B cell (primary cell): ENCODE measurements around the gene SERPINA12. TPM values are rescaled to one million over a fixed set of nuclear protein-coding genes. Genes with fewer than 3 reads are reported as not detected.

Experiments
- ATAC-seq: fragments of 200-7000 bp; cut with Tn5 transposase; one replicate; pipeline ENCODE4 v1.10.0; 2021; ENCODE audit warnings: low read depth, mild to moderate bottlenecking, moderate number of reproducible peaks, moderate library complexity
- CTCF ChIA-PET: fragments of 350-600 bp; sonication (Branson Sonifier 250); formaldehyde crosslinking; loops from one replicate; lab custom pipeline; 2021; ENCODE audit warnings: antibody characterized with exemption, inconsistent platforms; lab: Charles Lee
- POLR2A ChIA-PET: fragments of 350-600 bp; sonication (Branson Sonifier 250); formaldehyde crosslinking; loops from one replicate; lab custom pipeline; 2021; ENCODE audit warnings: antibody characterized with exemption; lab: Charles Lee
- DNase-seq: peaks from one replicate; pipeline ENCODE4 v3.0.0; 2013
- H2AFZ ChIP-seq: 2 replicates; pipeline ENCODE4 v1.6.1; 2012; ENCODE audit warnings: mild to moderate bottlenecking, low read depth, low read length; ENCODE audit not compliant: insufficient read depth, poor library complexity, severe bottlenecking
- H3K27ac ChIP-seq, 2 donors: 1 replicate in 1 of 2; 2 replicates in 1 of 2; pipeline ENCODE4 v1.5.1; 2012 to 2013; ENCODE audit warnings: low read length in 2 of 2, mild to moderate bottlenecking in 2 of 2, moderate library complexity in 1 of 2
- H3K27me3 ChIP-seq, 4 experiments: fragments of 200-600 bp in 1 of 4; sonication (generic) in 1 of 4; replicated peaks in 1 of 4; 1 replicate in 2 of 4; 2 replicates in 2 of 4; pipeline versions ENCODE4 v1.6.1 to v1.7.0; 2013 to 2016; ENCODE audit warnings: low read length in 3 of 4, mild to moderate bottlenecking in 2 of 4, mixed read lengths in 1 of 4, moderate library complexity in 1 of 4; ENCODE audit not compliant: insufficient read depth in 4 of 4, control insufficient read depth in 3 of 4; ENCODE audit errors: control extremely low read depth in 1 of 4
- H3K36me3 ChIP-seq, 2 experiments: replicated peaks in 1 of 2; 1 replicate in 1 of 2; 2 replicates in 1 of 2; pipeline versions ENCODE4 v1.6.1 to v1.7.1; 2013; ENCODE audit warnings: low read length in 1 of 2; ENCODE audit not compliant: insufficient read depth in 2 of 2, control insufficient read depth in 1 of 2; ENCODE audit errors: control extremely low read depth in 1 of 2, extremely low read depth in 1 of 2
- H3K4me1 ChIP-seq, 2 donors: fragments of 200-600 bp in 1 of 2; sonication (generic) in 1 of 2; 1 replicate in 1 of 2; 2 replicates in 1 of 2; pipeline versions ENCODE4 v1.5.1 to v1.6.1; 2013 to 2017; ENCODE audit warnings: low read length in 2 of 2; ENCODE audit not compliant: control insufficient read depth in 2 of 2, insufficient read depth in 2 of 2
- H3K4me2 ChIP-seq: replicated peaks from 2 replicates; pipeline ENCODE3; 2012; ENCODE audit warnings: mild to moderate bottlenecking, low read depth, low read length; ENCODE audit not compliant: poor library complexity, severe bottlenecking
- H3K4me3 ChIP-seq, 5 experiments: fragments of 200-600 bp in 1 of 5; sonication (generic) in 1 of 5; 1 replicate in 3 of 5; 2 replicates in 2 of 5; pipeline versions ENCODE4 v1.5.1 to v1.7.0; 2011 to 2016; ENCODE audit warnings: low read length in 4 of 5, mild to moderate bottlenecking in 4 of 5, low read depth in 2 of 5, control low read depth in 1 of 5, moderate library complexity in 1 of 5; ENCODE audit not compliant: insufficient read depth in 1 of 5; ENCODE audit errors: control extremely low read depth in 1 of 5, extremely low read depth in 1 of 5
- H3K79me2 ChIP-seq: fragments of 200-600 bp; sonication (generic); one replicate; pipeline ENCODE4 v1.6.0; 2016; ENCODE audit warnings: low read length; ENCODE audit not compliant: control insufficient read depth, insufficient read depth
- H3K9ac ChIP-seq: fragments of 200-600 bp; sonication (generic); 2 replicates; pipeline ENCODE4 v1.6.1; 2017; ENCODE audit warnings: mild to moderate bottlenecking, low read length, moderate library complexity
- H3K9me3 ChIP-seq, 3 donors: one replicate each; pipeline versions ENCODE4 v1.6.1 to v1.7.1; 2013; ENCODE audit warnings: low read length in 2 of 3; ENCODE audit not compliant: control insufficient read depth in 2 of 3, insufficient read depth in 1 of 3; ENCODE audit errors: control extremely low read depth in 1 of 3
- H4K20me1 ChIP-seq: 2 replicates; pipeline ENCODE4 v1.6.0; 2012; ENCODE audit warnings: mild to moderate bottlenecking, low read length; ENCODE audit not compliant: insufficient read depth, control insufficient read depth, poor library complexity, severe bottlenecking
- H3K27ac Mint-ChIP-seq: one replicate; pipeline ENCODE4 v1.8.0; 2021; ENCODE audit warnings: mixed read lengths
- H3K27me3 Mint-ChIP-seq: one replicate; pipeline ENCODE4 v1.8.0; 2021; ENCODE audit warnings: mixed read lengths
- H3K4me1 Mint-ChIP-seq: one replicate; pipeline ENCODE4 v1.8.0; 2021; ENCODE audit warnings: mixed read lengths
- H3K4me3 Mint-ChIP-seq: one replicate; pipeline ENCODE4 v1.8.0; 2021; ENCODE audit warnings: mixed read lengths
- H3K9me3 Mint-ChIP-seq: one replicate; pipeline ENCODE4 v1.8.0; 2022; ENCODE audit warnings: mixed read lengths; ENCODE audit not compliant: insufficient read depth
- EZH2 ChIP-seq: IDR thresholded peaks from 2 replicates; pipeline ENCODE4 v1.6.1; 2012; ENCODE audit warnings: borderline replicate concordance, low read depth, mild to moderate bottlenecking, moderate library complexity, low read length; ENCODE audit not compliant: insufficient read depth, poor library complexity, severe bottlenecking
- WGBS: methylation state at CpG from one replicate; pipeline ENCODE4 v1.1.5; 2013; ENCODE audit warnings: missing lambda C conversion rate; ENCODE audit not compliant: insufficient coverage; 5-methylcytosine and 5-hydroxymethylcytosine counted together
- intact Hi-C: fragments of 100-400 bp; cut with micrococcal nuclease; formaldehyde crosslinking; loops from one replicate; pipeline ENCODE4 v1.10.0; 2022
- polyA plus RNA-seq: library from polyadenylated mRNA; depleted of rRNA; stranded (reverse); fragments of >200 nt; gene quantifications from 2 replicates; pipeline ENCODE4 v1.2.3, GENCODE V29; 2012
- total RNA-seq, 2 donors: library from RNA; stranded (reverse); fragments of 120-200 nt in 1 of 2; gene quantifications; 1 replicate in 1 of 2; 2 replicates in 1 of 2; pipeline versions ENCODE4 v1.2.3 to v1.2.4, GENCODE V29; 2013 to 2022
- TF ChIP-seq, protein P1 (sequence below): fragments of 200-600 bp; IDR thresholded peaks from one replicate; pipeline ENCODE4 v1.8.0; 2022; ENCODE audit warnings: antibody characterized with exemption, mild to moderate bottlenecking

Gene SERPINA12
- total and polyA plus RNA-seq, 2 donors (not counting 1 experiment from before 2014, with no cell fraction given), result not detected

DNA sequence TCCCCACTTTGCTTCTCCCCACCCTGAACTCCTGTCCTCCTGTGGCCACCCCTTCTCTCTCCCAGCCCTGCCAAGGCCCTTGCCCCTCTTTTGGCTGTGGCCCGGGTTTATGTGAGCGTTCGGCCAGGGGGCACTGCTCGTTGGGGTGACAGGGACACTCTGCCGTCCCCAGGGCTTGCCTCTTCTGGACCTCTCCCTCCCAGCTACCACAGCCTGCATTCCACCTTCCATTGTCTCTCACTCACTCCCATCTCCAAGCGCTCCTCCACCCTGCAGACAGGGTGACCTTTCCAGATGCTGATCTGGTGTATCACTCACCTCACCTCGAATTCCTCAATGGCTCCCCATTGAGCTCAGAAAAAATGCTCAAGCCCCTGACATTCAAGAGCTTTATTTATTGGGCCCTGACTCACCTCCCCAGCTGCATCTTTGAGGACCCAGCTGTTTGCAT lies 34.7 kb downstream of the SERPINA12 start:
- Histone ChIP-seq H2AFZ (no peak overlapping the region), H3K79me2 (no peaks in the 10 kb centered on the region), H3K36me3 (no peaks in the 10 kb centered on the region), H3K9me3 (peaks cover 1 to 25% (median 9%) of the 10 kb centered on the region in 3 donors), H3K4me1 (peaks cover 0 to 26% of the 10 kb centered on the region in 2 donors), H3K27me3 (peaks cover 0 to 6% (median 0%) of the 10 kb centered on the region in 4 experiments), H3K4me2 (no peak overlapping the region), H4K20me1 (no peaks in the 10 kb centered on the region), H3K4me3 (no peak overlapping the region), H3K9ac (no peak overlapping the region), H3K27ac (no peak overlapping the region)
- peaks cover 7% of the 10 kb centered on the region for H3K9me3 Mint-ChIP-seq
- peaks cover 24% of the 10 kb centered on the region for H3K4me1 Mint-ChIP-seq
- H3K27ac Mint-ChIP-seq, result no peak overlapping the region
- no peak overlapping the region for H3K4me3 Mint-ChIP-seq
- TF ChIP-seq EZH2, result no peak
- ATAC-seq, result no peak
- WGBS, result 76% methylated on average over 6 of the region's 7 CpGs
- H3K27me3 Mint-ChIP-seq, result no peaks in the 10 kb centered on the region
- CTCF ChIA-PET, result interaction anchor here (0.9 to 6.4 kb wide), 2 partner anchors 12 to 41 kb away, joined by 3 to 50 read pairs; no protein-coding TSS in a partner anchor
- DNase-seq, result no peak
- intact Hi-C loops, result no loop called here
- POLR2A ChIA-PET, result no interaction called here

DNA sequence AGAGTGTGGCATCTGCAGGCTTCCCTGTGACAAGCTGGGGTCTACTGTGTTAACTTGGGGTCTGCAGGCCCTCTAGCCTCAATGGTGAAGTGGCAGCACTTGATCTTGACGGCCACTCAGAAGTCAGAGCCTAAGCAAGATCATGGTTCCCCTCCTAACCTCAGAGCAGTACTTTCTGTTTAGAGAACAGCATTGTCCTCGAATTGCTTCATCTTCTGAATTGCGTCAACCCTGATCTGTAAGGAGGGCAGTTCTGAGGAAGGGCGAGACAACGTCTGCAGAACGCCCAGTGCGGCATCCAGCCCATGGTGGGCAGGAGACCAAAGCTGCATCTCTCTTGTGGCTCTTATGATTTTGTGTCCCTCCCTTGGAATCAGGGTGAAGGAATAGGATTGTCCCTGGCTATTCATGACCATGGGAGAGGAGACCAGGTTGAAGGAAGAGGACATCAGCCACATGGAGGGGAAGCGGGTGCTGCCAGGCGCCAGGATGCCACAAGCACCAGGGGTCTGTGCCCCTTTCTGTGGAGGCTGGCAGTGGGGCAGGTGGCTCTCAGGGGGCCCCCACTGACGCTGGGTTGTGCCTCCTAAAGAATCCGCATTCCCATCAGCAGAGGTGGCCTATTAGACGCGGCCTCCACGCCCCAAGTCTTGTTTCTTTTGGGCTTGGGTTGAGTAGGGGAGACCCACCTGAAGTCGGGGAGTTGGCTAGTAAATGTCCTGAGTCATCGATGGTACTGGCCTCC lies 35.4 kb downstream of the SERPINA12 start:
- no peak overlapping the region for H2AFZ ChIP-seq
- ATAC-seq (peak; percentile 31), DNase-seq (no peak)
- H3K79me2 ChIP-seq, result no peaks in the 10 kb centered on the region
- H3K4me3 ChIP-seq, result no peak overlapping the region
- H3K4me2 ChIP-seq, result no peak overlapping the region
- H3K4me1 ChIP-seq, result peaks cover 0 to 26% of the 10 kb centered on the region in 2 donors
- no peaks in the 10 kb centered on the region for H4K20me1 ChIP-seq
- POLR2A ChIA-PET, result no interaction called here
- H3K27ac Mint-ChIP-seq, result peak overlapping the region; percentile 59
- H3K4me1 Mint-ChIP-seq, result peaks cover 27% of the 10 kb centered on the region
- peak overlapping the region; percentile 72 for H3K4me3 Mint-ChIP-seq
- H3K27me3 Mint-ChIP-seq, result no peaks in the 10 kb centered on the region
- H3K9me3 Mint-ChIP-seq, result peaks cover 7% of the 10 kb centered on the region
- H3K9ac ChIP-seq, result no peak overlapping the region
- intact Hi-C loops, result no loop called here
- 70% methylated on average over 16 of the region's 16 CpGs for WGBS
- CTCF ChIA-PET, result interaction anchor here (6.4 kb wide), 1 partner anchor 13 kb away, joined by 50 read pairs; no protein-coding TSS in a partner anchor
- TF ChIP-seq EZH2, result no peak
- TF ChIP-seq, protein P1, sequence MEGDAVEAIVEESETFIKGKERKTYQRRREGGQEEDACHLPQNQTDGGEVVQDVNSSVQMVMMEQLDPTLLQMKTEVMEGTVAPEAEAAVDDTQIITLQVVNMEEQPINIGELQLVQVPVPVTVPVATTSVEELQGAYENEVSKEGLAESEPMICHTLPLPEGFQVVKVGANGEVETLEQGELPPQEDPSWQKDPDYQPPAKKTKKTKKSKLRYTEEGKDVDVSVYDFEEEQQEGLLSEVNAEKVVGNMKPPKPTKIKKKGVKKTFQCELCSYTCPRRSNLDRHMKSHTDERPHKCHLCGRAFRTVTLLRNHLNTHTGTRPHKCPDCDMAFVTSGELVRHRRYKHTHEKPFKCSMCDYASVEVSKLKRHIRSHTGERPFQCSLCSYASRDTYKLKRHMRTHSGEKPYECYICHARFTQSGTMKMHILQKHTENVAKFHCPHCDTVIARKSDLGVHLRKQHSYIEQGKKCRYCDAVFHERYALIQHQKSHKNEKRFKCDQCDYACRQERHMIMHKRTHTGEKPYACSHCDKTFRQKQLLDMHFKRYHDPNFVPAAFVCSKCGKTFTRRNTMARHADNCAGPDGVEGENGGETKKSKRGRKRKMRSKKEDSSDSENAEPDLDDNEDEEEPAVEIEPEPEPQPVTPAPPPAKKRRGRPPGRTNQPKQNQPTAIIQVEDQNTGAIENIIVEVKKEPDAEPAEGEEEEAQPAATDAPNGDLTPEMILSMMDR, result no peak
- H3K9me3 ChIP-seq, result peaks cover 1 to 21% (median 3%) of the 10 kb centered on the region in 3 donors
- H3K27ac ChIP-seq, result no peak overlapping the region
- H3K36me3 ChIP-seq, result no peaks in the 10 kb centered on the region
- peaks cover 0 to 6% (median 0%) of the 10 kb centered on the region in 4 experiments for H3K27me3 ChIP-seq
